HEK293 (cell line): Measurements from ENCODE around the gene NADK.

Experiments used
- SP7 ChIP-seq: fragments of 450-650 bp; formaldehyde crosslinking; IDR thresholded peaks from 2 replicates; pipeline ENCODE4 v1.5.1; 2016; ENCODE audit warnings: missing biosample characterization, missing genetic modification characterization
- ZBTB10 ChIP-seq: fragments of 450-650 bp; formaldehyde crosslinking; IDR thresholded peaks from 2 replicates; pipeline ENCODE4 v1.5.1; 2016; ENCODE audit warnings: missing biosample characterization, missing genetic modification characterization
- ZBTB21 ChIP-seq: fragments of 450-650 bp; formaldehyde crosslinking; IDR thresholded peaks from 2 replicates; pipeline ENCODE4 v1.5.1; 2017; ENCODE audit warnings: missing biosample characterization, missing genetic modification characterization
- ZFP3 ChIP-seq: fragments of 450-650 bp; formaldehyde crosslinking; IDR thresholded peaks from 2 replicates; pipeline ENCODE4 v1.5.1; 2016; ENCODE audit warnings: low read depth, missing biosample characterization, missing genetic modification characterization
- ZNF473 ChIP-seq: fragments of 450-650 bp; formaldehyde crosslinking; IDR thresholded peaks from 2 replicates; pipeline ENCODE4 v1.5.1; 2017; ENCODE audit warnings: missing biosample characterization, missing genetic modification characterization
- TF ChIP-seq, protein P1 (sequence below): fragments of 450-650 bp; formaldehyde crosslinking; IDR thresholded peaks from 2 replicates; pipeline ENCODE4 v1.5.1; 2016; ENCODE audit warnings: missing biosample characterization, missing genetic modification characterization

GRCh38 chr1:1764876-1765470 lies 13.3 kb downstream of the NADK start:
- TF ChIP-seq, protein P1, sequence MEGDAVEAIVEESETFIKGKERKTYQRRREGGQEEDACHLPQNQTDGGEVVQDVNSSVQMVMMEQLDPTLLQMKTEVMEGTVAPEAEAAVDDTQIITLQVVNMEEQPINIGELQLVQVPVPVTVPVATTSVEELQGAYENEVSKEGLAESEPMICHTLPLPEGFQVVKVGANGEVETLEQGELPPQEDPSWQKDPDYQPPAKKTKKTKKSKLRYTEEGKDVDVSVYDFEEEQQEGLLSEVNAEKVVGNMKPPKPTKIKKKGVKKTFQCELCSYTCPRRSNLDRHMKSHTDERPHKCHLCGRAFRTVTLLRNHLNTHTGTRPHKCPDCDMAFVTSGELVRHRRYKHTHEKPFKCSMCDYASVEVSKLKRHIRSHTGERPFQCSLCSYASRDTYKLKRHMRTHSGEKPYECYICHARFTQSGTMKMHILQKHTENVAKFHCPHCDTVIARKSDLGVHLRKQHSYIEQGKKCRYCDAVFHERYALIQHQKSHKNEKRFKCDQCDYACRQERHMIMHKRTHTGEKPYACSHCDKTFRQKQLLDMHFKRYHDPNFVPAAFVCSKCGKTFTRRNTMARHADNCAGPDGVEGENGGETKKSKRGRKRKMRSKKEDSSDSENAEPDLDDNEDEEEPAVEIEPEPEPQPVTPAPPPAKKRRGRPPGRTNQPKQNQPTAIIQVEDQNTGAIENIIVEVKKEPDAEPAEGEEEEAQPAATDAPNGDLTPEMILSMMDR (tag by site-specific recombination) = no peak
- TF ChIP-seq ZBTB10 = no peak
- no peak for TF ChIP-seq ZNF473 (tag by site-specific recombination)
- TF ChIP-seq ZFP3 = no peak
- TF ChIP-seq SP7 = no peak
- no peak for TF ChIP-seq ZBTB21 (tag by site-specific recombination)
